ENCODE measurements around the gene ITSN1.
"Not testable (repeated sequence)": the region's sequence is repeated elsewhere in the genome, so short reads cannot be mapped to it uniquely, and the experiment has no call there.

The ITSN1 gene

GRCh38 chr21:33775100-33775828 lies 133.0 kb downstream of the ITSN1 start:
- no peak for DNase-seq

- DNase-seq, result no peak
Measured at GRCh38 chr21:33780631-33781030, 138.3 kb downstream of the ITSN1 start.

- DNase-seq, result no peak
Measured at GRCh38 chr21:33781121-33781520, 138.8 kb downstream of the ITSN1 start.

DNA sequence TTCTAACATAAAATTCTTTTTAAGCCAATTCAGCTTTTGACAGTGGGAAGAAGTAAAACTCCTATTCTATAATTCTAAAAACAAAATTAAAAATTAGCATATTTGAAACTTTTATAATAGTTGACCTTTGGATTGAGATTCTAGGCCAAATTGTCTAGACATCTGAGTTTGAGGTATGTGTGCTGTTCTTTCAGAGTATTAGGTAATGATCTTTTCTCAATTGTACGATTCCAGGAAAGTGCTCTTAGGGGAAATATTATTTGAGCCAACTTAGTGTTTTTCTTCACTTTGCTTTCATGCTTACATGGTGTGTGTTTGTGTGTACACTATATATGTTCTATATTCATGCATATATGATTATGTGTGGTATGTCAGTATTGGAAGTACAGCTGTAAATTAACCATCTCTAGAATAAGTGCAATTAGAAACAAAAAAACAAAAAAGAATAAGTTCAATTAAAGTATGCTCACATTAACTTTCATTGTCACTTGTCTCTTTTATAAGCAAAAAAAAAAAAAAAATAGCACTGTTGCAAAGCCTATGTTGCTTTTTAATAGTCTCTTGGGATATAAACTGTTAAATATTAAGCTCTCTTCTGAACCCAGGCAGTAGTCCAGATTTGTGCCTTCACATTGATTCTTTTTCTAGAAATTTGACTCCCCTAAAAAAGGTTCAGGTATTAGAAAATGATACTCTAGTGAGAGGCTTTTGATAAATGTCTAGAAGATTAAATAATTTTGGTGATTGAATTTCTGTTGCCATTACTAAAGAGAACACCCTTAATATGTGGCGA lies 141.1 kb downstream of the ITSN1 start:
- DNase-seq, result no peak

- no peak for DNase-seq
Measured at GRCh38 chr21:33787431-33787830, 145.1 kb downstream of the ITSN1 start.

DNA sequence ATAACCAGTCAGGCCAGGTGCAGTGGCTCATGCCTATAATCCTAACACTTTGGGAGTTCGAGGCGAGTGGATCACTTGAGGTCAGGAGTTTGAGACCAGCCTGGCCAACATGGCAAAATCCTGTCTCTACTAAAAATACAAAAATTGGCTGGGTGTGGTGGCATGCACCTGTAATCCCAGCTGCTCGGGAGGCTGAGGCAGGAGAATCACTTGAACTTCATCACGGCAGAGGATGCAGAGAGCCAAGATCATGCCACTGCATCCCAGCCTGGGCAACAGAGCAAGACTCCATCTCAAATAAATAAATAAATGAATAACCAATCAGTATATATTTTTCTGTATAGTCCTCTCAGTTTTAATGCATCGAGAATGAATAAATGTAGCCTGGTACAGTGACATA lies 146.1 kb downstream of the ITSN1 start:
- not testable (repeated sequence) for DNase-seq

- no peak for DNase-seq
Measured at GRCh38 chr21:33789697-33790096, 147.4 kb downstream of the ITSN1 start.

GRCh38 chr21:33791073-33791472 lies 148.8 kb downstream of the ITSN1 start:
- no peak for DNase-seq

GRCh38 chr21:33794596-33794995 lies 152.3 kb downstream of the ITSN1 start:
- no peak for DNase-seq

DNA sequence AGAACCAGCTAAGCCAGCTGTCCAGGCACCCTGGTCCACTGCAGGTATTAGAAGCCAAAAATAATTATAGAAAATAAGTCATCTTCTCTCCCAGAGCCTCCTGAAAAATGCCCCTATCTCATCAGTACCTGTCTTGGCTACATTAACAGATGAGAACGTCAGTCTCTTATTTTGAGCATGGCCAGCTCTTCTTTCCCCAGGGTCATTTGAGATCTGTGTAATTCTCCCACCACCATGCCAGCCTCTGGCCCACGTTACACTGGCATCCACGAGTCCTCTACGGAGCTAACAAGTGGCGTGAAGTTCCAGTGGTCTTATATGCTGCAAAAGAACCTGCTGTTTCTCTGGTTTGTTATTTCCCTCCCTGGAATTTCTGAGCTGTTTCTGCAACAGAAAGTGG lies 155.3 kb downstream of the ITSN1 start:
- no peak for DNase-seq

GRCh38 chr21:33799378-33800090 lies 157.2 kb downstream of the ITSN1 start:
- no peak for DNase-seq

DNA sequence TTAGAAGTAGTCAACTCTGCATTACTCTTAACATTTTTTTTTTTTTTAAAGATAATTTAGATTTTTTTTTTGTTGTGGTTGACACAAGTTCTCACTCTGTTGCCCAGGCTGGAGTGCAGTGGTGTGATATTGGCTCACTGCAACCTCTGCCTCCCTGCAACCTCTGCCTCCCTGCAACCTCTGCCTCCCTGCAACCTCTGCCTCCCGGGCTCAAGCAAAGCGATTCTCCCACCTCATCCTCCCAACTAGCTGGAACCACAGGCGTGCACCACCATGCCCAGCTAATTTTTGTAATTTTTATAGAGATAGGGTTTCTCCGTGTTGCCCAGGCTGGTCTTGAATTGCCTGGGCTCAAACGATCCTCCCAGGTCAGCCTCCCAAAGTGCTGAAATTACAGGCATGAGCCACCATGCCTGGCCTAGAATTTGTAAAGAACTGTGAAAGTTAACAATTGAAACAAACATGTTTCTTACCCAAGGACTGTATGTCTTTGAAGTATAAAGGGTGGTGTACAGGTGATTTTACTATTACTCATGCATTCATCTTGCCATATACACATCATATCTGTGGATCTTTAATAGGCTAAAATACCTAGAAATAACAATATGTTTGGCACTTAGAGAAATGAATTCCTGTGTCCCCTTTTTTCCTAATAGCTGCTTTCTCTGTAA lies 158.6 kb downstream of the ITSN1 start:
- no peak for DNase-seq

DNA sequence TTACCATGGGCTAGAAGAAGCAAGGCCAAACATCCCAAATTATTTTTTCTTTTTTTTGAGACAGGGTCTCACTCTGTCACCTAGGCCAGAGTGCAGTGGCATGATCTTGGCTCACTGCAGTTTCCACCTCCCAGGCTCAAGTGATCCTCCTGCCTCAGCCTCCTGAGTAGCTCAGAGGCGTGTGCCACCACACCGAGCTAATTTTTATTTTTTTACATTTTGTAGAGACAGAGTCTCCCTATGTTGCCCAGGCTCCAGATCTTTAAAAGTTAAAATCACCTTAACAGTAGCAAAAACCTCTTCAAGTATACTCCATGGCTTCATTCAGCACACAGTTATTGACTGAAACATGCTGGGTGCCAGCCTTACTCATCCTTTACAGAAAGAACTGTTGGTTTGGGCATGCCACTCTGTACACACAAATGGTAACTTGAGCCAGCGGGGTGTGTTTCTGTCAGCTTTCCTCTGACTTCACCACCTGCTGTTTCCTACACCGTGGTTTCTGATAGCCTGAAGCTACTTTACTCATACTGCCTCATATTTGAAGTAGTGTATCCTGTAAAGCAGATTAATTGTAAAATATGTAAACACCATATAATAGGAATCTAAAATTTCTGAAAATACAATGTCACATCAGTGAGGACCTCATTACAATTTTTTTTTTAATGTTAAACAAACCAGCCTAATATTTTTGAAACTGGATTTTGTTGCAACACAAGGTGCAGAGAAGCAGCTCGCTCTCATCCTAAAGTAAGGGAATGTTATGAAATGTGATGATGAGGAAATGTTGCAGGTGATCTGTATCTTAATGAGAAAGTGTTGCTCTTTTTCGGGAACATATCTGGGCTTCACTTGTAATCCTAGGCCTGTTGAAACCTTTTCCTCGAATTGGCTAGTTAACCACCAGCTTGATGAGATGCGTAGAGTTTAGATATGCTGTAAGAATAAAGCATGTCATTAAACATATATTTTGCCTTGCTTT lies 159.4 kb downstream of the ITSN1 start:
- DNase-seq, result peak; percentile 77

DNA sequence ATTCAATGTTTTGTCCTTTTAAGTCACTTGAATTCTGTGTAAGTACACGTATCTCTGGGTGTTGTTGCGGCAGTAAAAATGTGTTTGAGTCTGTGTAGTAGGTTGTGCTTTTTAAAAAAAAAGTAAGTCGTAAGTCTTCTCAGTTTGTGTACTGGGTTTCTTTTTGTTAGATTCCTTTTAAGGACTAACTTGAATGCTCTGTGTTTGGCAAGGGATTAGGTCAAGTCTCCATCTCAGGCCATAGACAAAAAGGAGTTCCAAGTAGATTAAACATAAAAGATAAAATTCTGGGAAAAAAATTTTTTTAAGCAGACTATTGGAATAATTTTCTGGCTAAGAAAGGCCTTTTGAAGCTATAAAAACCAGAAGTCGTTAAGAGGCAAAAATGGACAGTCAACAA lies 160.2 kb downstream of the ITSN1 start:
- DNase-seq, result no peak

DNA sequence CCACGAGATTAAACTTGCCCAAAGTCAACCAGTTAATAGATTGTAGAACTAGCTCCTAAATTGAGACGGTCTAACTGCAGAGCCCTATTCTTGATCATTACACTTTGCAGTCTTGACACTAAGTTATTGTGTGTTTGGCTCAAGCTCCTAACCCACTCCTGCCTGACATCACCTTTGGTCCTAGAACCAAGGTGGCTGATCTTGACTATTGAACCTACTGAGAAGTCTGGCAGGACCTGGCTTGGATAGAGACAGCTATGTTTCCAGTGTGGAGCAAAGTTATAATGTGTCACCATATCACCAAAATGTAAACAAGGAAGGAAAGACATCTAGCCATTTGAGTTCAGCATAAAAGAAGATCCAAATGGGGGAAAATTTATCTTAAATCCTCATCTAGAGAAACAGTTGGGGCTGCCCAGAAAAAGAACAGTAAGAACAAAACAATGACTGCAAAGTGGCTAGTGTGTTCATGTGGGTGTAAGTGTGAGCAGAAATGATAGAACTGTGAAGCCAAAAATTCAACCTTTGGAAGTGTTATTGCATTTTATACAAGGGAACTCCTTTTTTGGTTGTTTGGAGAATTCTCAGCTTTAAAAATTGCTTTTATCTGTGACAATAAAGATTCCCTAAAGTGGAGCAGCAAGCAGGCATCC lies 166.5 kb downstream of the ITSN1 start:
- DNase-seq, result no peak

DNA sequence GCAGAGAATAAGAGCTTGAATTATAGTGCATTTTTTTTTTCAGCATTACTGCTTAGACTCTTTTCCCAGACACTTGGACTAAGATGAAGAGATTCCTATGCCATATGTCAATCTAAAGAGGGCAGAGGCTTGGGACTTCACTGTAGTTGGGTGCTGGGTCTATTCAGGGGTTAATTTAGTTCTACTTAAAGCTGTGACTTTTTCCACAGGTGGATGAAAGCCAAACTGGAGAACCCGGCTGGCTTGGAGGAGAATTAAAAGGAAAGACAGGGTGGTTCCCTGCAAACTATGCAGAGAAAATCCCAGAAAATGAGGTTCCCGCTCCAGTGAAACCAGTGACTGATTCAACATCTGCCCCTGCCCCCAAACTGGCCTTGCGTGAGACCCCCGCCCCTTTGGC lies 168.5 kb downstream of the ITSN1 start:
- no peak for DNase-seq

GRCh38 chr21:33811167-33812010 lies 169.1 kb downstream of the ITSN1 start:
- DNase-seq, result no peak

- no peak for DNase-seq
Measured at GRCh38 chr21:33813832-33814365, 171.6 kb downstream of the ITSN1 start.

- DNase-seq, result no peak
Measured at GRCh38 chr21:33815143-33815707, 172.9 kb downstream of the ITSN1 start.

DNA sequence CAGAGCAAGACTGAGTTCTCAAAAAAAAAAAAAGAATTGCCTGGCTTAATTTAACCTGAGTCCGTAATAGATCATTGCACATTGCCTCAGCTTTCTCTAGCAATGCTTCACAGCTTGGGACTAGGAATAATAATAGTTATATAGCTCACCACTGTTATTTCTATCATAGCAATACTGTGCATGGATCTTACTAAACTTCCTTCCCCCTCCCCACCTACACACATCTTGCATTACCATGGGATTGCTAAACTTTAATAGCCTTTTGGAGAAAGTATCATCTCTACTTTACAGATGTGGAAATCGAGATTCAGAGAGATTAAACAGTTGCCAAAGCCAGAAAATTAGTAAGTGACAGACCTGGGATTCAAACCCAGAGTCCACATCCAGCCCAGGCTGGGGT lies 173.9 kb downstream of the ITSN1 start:
- DNase-seq, result no peak
